ENCODE measurements around the gene APEH. TPM values are rescaled to one million over a fixed set of nuclear protein-coding genes. Genes with fewer than 3 reads are reported as not detected.
A peak's percentile ranks its signal among the peaks of the same experiment; 100 is the strongest.

The APEH gene
- polyA plus RNA-seq, 3 donors = 153 to 162 (median 156) TPM

- DNase-seq = no peak
These were observed 35.7 kb downstream of the APEH start for GRCh38 chr3:49709852-49710251.

- no peak for DNase-seq
These were observed 37.3 kb downstream of the APEH start for GRCh38 chr3:49711489-49711888.

- DNase-seq = no peak
These were observed 38.0 kb downstream of the APEH start for GRCh38 chr3:49712166-49712565.

GRCh38 chr3:49712631-49713317 is 38.6 kb downstream of the APEH start:
- DNase-seq = no peak

GRCh38 chr3:49713336-49714105 is 39.4 kb downstream of the APEH start:
- no peak for DNase-seq

GRCh38 chr3:49714728-49715550 is 40.8 kb downstream of the APEH start:
- DNase-seq = no peak

GRCh38 chr3:49715611-49716121 is 41.5 kb downstream of the APEH start:
- DNase-seq = no peak

GRCh38 chr3:49716169-49716568 is 42.0 kb downstream of the APEH start:
- no peak for DNase-seq

GRCh38 chr3:49716691-49717210 is 42.6 kb downstream of the APEH start:
- DNase-seq = no peak

- no peak for DNase-seq
These were observed 43.2 kb downstream of the APEH start for GRCh38 chr3:49717211-49717958.

- no peak for DNase-seq
These were observed 44.1 kb downstream of the APEH start for GRCh38 chr3:49717959-49718857.

GRCh38 chr3:49718858-49719213 is 44.7 kb downstream of the APEH start:
- DNase-seq = no peak

- DNase-seq = peak; percentile 93
These were observed 45.2 kb downstream of the APEH start, which contains the start of gene AMIGO3 for GRCh38 chr3:49719214-49719884. AMIGO3 (minus strand) TSS chr3:49719684; CDS start chr3:49719465, 219 bp downstream.

- DNase-seq = no peak
These were observed 46.9 kb downstream of the APEH start for GRCh38 chr3:49720855-49721595.

- DNase-seq = no peak
These were observed 47.4 kb downstream of the APEH start for GRCh38 chr3:49721596-49721895.

GRCh38 chr3:49721896-49722781 is 48.0 kb downstream of the APEH start:
- DNase-seq = no peak

- no peak for DNase-seq
These were observed 48.7 kb downstream of the APEH start for GRCh38 chr3:49722896-49723295.

GRCh38 chr3:49723296-49723627 is 49.1 kb downstream of the APEH start:
- no peak for DNase-seq
